Thoracic aorta (tissue), 2 donors: ENCODE measurements around the gene NOTCH1. TPM values are rescaled to one million over a fixed set of nuclear protein-coding genes. Genes with fewer than 3 reads are reported as not detected.

Experiments used
- ATAC-seq: fragments of 150-250 bp; one replicate; pipeline ENCODE4 v1.8.0; 2017; ENCODE audit warnings: low read depth; ENCODE audit not compliant: insufficient number of reproducible peaks, low FRiP score
- DNase-seq: peaks from one replicate; pipeline ENCODE4 v3.0.0-alpha.2; 2020; ENCODE audit warnings: low spot score
- H3K27ac ChIP-seq, 2 donors: fragments of 200-600 bp; sonication (generic); 1 replicate in 1 of 2; 2 replicates in 1 of 2; pipeline ENCODE4 v1.5.1; 2016; ENCODE audit warnings: mild to moderate bottlenecking in 2 of 2, moderate library complexity in 2 of 2
- H3K27me3 ChIP-seq: fragments of 200-600 bp; sonication (generic); replicated peaks from 2 replicates; pipeline ENCODE4 v1.6.0; 2016; ENCODE audit warnings: mild to moderate bottlenecking; ENCODE audit not compliant: insufficient read depth
- H3K36me3 ChIP-seq: fragments of 200-600 bp; sonication (generic); one replicate; pipeline ENCODE4 v1.5.1; 2016
- H3K4me1 ChIP-seq, 2 donors: fragments of 200-600 bp; sonication (generic); 1 replicate in 1 of 2; 2 replicates in 1 of 2; pipeline versions ENCODE4 v1.5.1 to v1.6.0; 2016; ENCODE audit warnings: low read depth in 2 of 2, mild to moderate bottlenecking in 1 of 2; ENCODE audit not compliant: control insufficient read depth in 1 of 2
- H3K4me3 ChIP-seq: fragments of 200-600 bp; sonication (generic); 2 replicates; pipeline ENCODE4 v1.5.1; 2016; ENCODE audit warnings: mild to moderate bottlenecking
- H3K9me3 ChIP-seq: fragments of 200-600 bp; sonication (generic); 2 replicates; pipeline ENCODE4 v1.5.1; 2016
- CTCF ChIP-seq: fragments of 200-600 bp; sonication (generic); IDR thresholded peaks from one replicate; pipeline ENCODE4 v1.5.1; 2019; ENCODE audit warnings: antibody characterized with exemption
- total RNA-seq, 2 donors: library from RNA; depleted of rRNA; stranded (reverse); fragments of >200 nt; gene quantifications; one replicate each; pipeline versions ENCODE4 v1.1.0 to v1.2.3, GENCODE V29; 2016

NOTCH1 gene
- total RNA-seq, 2 donors from 2014 or later, result 40.9 to 48.1 TPM

DNA sequence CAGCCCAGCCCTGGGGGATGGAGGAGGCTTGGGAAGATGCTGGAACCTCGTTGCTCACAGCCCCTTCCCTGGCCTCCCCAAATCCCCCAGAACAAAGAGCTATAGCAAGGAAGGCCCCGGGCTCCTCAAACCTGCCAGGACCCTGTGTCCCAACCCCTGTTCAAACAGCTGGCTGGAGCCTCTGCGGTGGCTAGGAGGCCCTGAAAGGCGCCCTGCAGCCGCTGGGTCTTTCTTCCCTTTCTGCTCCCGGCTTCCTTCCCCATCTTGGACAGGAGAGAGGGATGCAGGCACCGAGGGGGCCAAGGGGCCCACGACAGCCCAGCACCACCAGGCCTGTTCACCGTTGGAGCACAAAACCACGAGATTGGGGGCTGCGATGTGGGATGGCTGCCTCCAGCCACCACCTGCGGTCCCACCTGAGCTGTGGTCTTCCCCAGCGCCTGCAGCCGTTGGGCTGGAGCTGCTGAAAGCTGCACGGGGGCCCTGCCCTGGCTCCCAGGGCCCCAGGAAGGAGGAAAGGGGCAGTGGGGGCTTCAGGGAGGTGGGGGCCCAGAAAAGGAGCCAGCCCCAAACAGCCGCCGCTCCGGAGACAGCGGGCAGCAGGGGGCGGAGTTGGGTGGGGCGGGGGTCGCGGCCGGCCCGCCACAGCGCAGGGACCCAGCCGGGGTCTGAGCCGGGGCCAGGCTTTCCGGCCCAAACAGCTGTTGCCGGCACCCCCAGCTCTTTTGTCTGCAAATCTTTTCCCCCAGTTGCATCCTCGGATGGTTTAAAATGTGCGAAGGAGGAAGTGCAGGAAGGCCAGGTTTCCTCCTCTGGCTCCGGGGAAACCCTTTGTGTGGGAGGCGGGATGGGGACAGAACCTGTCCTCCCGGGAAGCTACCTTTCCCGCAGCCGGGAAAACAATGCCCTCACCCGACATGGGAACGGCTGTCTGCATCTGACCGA lies 16.1 kb downstream of the NOTCH1 start:
- H3K9me3 ChIP-seq, result no peaks in the 10 kb centered on the region
- H3K27ac ChIP-seq, result no peak overlapping the region
- ATAC-seq (no peak), DNase-seq (no peak)
- TF ChIP-seq CTCF, result no peak
- H3K27me3 ChIP-seq, result no peaks in the 10 kb centered on the region
- peaks cover 13 to 52% of the 10 kb centered on the region in 2 donors for H3K4me1 ChIP-seq
- H3K36me3 ChIP-seq, result peaks cover 6% of the 10 kb centered on the region
- no peak overlapping the region for H3K4me3 ChIP-seq

DNA sequence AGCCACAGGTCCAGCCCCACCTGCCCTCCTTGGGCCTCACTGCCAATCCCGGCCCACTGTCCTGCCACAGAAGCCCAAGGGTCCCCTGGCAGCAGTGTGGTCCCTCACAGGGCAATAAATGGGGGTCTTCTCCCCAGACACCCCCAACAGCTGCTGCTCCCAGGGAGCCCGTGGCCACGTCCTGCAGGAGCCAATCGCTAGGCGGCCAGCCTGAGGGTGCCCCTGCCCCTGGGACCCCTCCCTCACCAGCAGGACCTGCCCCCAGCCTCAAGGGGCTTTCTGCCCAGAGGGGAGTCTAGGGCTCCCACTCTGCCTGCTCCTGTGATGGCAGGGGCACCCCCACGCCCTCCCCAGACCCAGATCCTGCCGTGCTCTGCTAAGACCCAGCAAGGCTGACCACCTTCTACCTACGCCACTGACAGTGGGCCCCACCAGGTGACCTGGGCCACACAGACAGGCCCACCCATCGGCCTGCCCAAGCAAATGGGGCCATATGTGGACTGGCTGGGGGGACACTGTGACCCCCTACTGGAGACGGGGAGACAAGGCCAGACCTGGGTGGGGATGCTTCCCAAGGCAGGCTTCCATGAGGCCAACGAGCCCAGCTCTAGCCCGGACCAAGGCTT lies 17.0 kb downstream of the NOTCH1 start:
- Histone ChIP-seq H3K4me1 (peaks cover 13 to 52% of the 10 kb centered on the region in 2 donors), H3K27ac (no peak overlapping the region)

GRCh38 chr9:136527721-136528710 lies 17.8 kb downstream of the NOTCH1 start:
- H3K36me3 ChIP-seq, result peaks cover 9% of the 10 kb centered on the region
- H3K4me1 ChIP-seq, result peaks cover 9 to 52% of the 10 kb centered on the region in 2 donors
- no peak overlapping the region for H3K27ac ChIP-seq
- H3K27me3 ChIP-seq, result no peaks in the 10 kb centered on the region
- TF ChIP-seq CTCF, result no peak
- H3K9me3 ChIP-seq, result no peaks in the 10 kb centered on the region
- ATAC-seq (no peak), DNase-seq (no peak)
- H3K4me3 ChIP-seq, result no peak overlapping the region

More for the DNA sequence above, 17.0 kb downstream of the NOTCH1 start:
- H3K27me3 ChIP-seq, result no peaks in the 10 kb centered on the region
- H3K9me3 ChIP-seq, result no peaks in the 10 kb centered on the region
- H3K4me3 ChIP-seq, result no peak overlapping the region
- TF ChIP-seq CTCF, result no peak
- DNase-seq (no peak), ATAC-seq (no peak)
- H3K36me3 ChIP-seq, result peaks cover 4% of the 10 kb centered on the region

DNA sequence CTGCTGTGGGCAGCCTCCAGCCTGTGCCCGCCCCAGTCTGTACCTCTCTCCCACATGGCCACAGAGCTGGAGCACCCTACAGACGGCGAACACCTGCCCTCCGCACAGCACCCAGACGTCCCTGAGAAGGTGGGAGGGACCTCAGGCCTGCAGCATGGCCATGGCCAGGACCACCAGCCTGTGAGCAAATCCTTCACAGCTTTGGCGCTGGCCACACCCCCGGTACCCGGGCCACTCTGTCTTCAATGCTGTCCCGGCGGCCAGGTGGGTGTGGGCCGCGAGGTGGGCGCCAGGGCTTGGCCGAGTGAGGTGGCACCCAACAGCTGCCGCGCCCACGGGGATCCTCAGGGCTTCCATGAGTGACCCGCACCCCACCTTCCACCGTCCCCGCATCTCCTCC lies 18.7 kb downstream of the NOTCH1 start:
- Histone ChIP-seq H3K9me3 (no peaks in the 10 kb centered on the region), H3K27me3 (no peaks in the 10 kb centered on the region), H3K27ac (no peak overlapping the region), H3K4me3 (no peak overlapping the region), H3K4me1 (peaks cover 9 to 52% of the 10 kb centered on the region in 2 donors), H3K36me3 (peaks cover 9% of the 10 kb centered on the region)
- DNase-seq (no peak), ATAC-seq (no peak)
- TF ChIP-seq CTCF, result no peak
